WTC11 (cell line): ENCODE results near the gene MRPL51.

Experiments
- HMGA2 ChIP-seq: fragments of 250-450 bp; sonication (Bioruptor Pico); IDR thresholded peaks from 2 replicates; pipeline ENCODE4 v1.4.0; 2021; ENCODE audit warnings: mild to moderate bottlenecking, moderate library complexity
- TF ChIP-seq, protein P1 (sequence below): sonication (generic); formaldehyde crosslinking; IDR thresholded peaks from 2 replicates; pipeline ENCODE4 v1.8.0; 2022; ENCODE audit warnings: mild to moderate bottlenecking, missing genetic modification reagents

DNA sequence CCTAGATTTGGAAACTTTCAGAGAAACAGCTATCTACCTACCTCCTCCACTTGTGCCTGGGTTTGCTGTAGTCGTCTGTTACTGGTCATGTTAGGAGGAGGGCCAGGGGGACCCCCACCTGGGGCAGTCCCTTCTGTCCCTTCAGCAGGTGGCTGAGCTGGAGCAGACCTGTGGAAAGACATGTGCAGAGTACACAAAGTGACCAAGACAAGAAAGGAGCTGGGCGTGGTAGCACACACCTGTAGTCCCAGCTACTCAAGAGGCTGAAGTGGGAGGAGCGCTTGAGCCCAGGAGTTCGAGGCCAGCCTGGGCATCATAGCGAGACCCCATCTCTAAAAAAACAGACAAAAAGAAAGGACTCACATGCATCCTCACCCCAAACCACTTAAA is 26.9 kb downstream of the MRPL51 start:
- TF ChIP-seq, protein P1, sequence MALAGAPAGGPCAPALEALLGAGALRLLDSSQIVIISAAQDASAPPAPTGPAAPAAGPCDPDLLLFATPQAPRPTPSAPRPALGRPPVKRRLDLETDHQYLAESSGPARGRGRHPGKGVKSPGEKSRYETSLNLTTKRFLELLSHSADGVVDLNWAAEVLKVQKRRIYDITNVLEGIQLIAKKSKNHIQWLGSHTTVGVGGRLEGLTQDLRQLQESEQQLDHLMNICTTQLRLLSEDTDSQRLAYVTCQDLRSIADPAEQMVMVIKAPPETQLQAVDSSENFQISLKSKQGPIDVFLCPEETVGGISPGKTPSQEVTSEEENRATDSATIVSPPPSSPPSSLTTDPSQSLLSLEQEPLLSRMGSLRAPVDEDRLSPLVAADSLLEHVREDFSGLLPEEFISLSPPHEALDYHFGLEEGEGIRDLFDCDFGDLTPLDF (CRISPR knock-in tag), result no peak
- no peak for TF ChIP-seq HMGA2 (CRISPR knock-in tag)
